HPDE6-E6E7 (cell line): ENCODE measurements around the gene TRPM2.

Experiments used
- DNase-seq: peaks from one replicate; pipeline ENCODE4 v3.0.0; 2011; ENCODE audit warnings: missing footprints; ENCODE audit errors: extremely low spot score

TRPM2 gene

DNA sequence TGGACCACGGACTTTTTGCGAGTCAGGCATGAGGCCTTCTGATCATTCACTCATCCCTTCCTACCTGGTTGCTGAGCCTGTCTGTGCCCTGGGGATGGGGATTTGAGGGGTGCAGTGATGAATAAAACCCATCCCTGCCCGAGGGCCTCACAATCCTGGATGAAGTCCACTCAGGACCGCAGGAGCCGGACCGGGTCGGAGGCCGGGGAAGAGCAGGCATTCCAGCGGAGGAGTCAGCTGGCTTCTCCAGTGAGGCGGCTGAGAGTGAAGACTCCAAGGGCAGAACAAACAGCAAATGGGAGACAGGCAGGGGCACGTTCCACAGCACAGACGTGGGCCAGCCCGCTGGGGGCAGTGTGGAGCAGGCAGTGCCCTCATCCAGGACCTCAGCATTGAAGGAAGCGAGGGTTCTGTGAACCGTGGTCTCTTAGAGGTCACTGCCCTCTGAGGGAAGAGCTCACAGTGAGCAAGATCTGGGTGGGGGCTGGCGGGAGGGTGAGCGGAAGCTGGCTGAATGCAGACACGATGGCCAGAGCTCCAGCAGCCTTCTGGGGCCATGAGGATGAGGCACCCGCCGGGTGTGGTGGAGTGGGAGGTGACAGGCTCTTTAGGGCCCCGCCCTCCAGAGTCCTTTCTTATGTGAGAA, 91.0 kb downstream of the TRPM2 start:
- DNase-seq: no peak

- no peak for DNase-seq
Measured at GRCh38 chr21:44445145-44445812, 91.9 kb downstream of the TRPM2 start.

DNA sequence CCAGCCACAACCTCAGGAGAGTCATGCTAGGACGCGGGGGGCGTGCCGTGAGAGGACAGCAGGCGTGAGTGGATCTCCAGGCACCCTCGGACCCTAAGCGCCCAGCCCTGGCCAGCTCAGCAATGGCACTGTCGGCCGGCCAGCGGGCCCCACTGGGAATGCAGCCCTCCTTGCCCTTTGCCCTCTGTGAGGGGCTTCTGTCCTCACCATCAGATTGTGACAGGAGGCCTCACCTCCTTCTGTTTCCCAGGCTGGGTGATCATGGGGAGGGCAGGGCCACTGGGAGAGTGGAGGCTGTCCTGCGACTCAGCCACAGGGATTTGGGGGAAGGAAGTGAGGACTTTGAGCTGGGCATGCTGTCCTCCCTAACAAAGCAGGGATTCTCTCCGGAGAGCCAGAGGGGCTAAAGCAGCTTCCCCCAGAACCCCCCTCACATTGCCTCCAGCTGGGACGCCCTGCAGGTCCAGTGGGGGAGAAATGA, 95.3 kb downstream of the TRPM2 start:
- no peak for DNase-seq

DNA sequence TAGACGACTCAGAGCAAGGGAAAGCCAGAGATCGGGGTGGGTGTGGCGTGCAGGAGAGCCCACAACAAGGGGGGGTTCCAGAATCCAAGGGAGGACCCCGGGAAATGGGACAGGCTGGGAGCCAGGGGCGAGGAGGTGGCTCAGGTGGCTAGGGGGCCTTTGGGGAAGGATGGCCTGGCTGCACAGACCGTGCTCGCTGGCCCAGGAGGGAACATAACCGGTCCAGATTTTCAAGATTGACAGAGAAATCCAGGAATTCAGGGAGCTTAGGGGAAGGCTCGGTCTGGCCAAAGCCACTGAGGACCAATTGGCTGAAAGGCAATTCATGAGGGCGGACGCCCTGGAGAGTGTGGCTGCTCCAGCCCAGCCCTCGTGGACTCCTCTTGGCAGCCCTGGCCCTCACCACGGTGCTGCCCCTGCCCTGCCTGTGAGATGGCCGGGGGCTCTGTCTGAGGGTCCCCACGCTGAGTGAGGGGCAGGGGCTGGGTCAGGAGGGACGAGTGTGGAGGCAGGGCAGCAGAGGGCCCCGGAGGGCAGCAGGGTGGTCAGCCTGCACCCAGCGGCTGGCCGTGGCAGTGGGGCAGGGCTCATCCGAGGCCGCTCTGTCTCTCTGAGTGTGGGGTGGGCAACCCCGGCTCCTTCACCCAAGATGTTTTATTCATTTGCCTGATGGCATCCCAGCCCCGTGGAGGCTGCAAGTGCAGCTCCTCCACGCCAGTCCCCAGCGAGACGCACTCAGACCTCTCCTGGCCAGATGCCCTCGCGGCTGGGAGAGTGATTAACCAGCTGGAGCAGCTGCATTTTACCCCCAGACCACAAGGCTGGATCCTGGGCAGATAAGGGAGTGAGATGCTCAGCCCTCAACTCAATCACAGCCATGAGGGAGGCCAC, 96.3 kb downstream of the TRPM2 start:
- no peak for DNase-seq

- DNase-seq: no peak
Measured at GRCh38 chr21:44450402-44450801, 97.0 kb downstream of the TRPM2 start.

DNA sequence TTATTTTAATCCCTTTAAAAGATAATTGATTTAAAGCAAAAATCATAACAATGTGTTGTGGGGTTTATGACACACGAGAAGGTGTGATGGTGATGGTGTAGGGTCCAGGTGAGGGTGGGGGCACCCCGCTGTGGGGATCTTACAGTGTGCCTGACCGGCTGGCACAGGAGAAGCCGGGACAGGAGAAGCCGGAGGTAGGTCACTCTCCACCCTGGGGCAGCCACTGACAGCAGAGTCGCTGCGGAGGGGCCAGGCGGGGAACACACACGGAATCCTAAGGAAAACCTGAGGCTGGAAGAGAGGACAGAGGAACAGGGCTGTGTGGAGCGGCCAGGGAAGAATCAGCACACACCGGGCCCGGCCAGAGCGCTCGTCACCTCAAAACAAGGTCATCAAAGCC, 97.6 kb downstream of the TRPM2 start:
- DNase-seq: no peak

DNA sequence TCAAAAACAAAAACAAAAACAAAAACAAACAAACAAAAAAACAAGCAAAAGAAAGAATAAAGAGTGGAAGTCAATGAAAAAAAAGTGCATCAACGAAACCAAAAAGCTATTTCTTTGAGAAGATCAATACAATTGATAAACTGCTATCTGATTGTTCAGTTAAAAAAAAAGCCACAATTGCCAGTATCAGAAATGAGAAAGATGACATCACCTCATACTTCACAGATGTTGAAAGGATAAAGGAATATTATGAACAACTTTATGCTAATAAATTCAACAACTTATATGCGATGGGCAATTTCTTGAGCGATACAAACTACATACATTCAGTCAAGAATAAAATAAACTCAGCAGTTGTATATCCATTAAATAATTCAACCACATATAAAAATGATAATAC, 99.7 kb downstream of the TRPM2 start:
- no peak for DNase-seq

DNA sequence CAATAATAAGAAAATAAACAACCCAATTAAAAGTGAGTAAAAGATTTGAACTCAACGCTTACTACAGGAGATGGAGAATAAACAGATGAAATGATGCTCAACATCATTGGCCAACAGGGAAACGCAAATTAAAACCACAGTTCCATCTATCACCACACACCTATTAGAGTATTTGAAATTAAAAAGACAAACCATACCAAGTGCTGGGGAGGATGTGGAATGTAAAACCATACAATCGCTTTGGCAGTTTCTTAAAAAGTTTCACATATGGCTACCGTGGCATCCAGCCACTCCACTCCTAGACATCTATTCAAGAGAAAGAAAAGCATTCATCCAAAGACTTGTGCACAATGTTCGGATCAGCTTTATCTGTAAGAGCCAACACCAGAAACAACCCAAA, 100.6 kb downstream of the TRPM2 start:
- DNase-seq: no peak

DNA sequence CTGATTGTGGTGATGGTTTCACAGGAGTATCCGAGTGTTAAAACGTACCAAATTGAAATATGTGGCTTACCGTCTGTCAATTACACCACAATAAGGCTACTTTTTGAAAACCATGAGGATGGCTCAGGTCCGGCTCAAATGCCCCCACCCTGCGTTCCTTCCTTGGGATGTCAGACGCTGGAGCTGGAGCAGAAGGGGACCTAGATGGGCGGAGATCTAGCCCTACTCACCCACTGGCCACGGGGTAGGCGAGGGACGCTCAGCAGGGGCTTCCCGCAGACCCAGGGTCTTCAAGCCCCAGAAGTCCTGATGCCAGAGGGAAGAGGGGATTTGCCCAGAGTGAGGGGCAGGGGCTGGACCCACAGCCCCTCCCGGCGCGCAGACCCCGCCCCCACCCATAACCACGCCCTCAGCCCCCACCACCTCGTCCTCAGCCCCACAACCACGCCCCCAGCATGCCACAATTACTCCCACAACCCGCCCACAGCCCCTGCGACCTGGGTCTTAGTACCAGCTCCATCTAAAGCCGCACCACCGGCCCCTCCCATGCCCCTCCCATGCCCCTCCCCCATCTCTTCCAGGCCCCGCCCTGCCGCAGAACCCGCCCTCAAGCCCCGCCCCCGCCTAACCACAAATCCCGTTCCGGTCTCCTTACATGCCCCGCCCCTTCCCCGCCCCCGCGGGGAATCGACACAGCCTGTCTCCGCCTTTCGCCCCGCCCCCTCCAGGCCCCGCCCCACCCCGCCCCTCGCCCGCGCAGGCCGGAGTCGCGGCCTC, 101.5 kb downstream of the TRPM2 start, which contains the start of gene LRRC3:
LRRC3 (plus strand) TSS at position 764 of the 777 bp plus-strand sequence. CDS start 1,135 bp downstream, outside the sequence.
- DNase-seq: no peak

GRCh38 chr21:44455524-44456213, 102.2 kb downstream of the TRPM2 start:
- DNase-seq: no peak

- DNase-seq: no peak
Measured at GRCh38 chr21:44456214-44456914, 102.9 kb downstream of the TRPM2 start.

DNA sequence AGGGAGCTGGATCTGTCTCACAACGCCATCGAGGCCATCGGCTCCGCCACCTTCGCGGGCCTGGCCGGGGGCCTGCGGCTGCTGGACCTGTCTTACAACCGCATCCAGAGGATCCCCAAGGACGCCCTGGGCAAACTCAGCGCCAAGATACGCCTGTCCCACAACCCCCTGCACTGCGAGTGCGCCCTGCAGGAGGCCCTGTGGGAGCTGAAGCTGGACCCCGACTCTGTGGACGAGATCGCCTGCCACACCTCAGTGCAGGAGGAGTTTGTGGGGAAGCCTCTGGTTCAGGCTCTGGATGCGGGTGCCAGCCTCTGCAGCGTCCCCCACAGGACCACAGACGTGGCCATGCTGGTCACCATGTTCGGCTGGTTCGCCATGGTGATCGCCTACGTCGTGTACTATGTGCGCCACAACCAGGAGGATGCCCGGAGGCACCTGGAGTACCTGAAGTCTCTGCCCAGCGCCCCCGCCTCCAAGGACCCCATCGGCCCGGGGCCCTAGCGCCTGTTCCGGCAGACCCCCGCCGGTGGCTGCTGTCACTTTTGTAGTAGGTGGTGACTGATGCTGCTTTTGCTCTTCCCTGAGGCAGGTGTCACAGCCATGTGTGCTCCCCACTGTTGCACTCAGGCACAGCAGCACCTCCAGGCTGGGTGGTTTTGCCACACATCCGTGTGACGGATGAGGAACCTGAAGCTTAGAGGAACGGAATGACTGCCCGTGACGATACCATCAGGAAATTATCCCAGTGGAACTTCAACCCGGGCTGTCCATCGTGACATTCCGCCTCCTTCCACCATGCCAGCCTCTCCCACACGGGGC, 103.7 kb downstream of the TRPM2 start:
- no peak for DNase-seq

DNA sequence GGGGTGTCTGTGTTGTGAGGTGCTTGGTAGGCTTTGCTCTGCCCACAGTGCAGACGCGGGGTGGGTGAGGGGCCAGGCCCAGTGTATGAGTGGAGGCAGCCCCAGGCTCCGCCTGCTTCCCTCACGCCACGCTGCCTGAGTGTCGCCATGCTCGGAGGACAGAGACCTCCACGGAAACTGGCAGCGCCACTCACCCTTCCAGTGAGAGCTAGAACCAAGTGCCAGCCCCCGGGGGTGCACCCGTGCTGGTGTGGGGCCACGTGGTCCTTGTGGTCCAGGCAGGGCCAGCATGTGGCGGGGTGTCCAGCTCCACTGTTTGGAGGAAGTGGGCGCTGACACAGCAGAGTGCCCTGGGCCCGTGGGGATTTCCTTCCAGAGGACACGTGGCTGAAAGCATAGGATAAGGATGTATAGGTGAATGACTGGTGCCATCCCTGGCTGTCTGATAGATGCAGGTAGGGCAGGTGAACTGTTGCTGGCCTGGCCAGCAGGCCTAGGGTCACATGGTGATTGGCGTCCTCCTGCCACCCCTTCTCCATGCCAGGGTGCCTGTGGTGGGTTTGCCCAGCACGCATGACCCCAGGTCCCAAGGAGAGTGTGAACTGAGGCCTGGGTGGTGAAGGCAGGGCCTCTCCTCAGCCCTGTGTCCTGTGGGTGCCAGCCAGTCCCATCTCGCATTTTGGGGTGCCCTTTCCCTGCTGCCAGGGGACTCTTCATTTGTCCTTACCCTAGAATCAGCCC, 105.7 kb downstream of the TRPM2 start:
- DNase-seq: no peak

DNA sequence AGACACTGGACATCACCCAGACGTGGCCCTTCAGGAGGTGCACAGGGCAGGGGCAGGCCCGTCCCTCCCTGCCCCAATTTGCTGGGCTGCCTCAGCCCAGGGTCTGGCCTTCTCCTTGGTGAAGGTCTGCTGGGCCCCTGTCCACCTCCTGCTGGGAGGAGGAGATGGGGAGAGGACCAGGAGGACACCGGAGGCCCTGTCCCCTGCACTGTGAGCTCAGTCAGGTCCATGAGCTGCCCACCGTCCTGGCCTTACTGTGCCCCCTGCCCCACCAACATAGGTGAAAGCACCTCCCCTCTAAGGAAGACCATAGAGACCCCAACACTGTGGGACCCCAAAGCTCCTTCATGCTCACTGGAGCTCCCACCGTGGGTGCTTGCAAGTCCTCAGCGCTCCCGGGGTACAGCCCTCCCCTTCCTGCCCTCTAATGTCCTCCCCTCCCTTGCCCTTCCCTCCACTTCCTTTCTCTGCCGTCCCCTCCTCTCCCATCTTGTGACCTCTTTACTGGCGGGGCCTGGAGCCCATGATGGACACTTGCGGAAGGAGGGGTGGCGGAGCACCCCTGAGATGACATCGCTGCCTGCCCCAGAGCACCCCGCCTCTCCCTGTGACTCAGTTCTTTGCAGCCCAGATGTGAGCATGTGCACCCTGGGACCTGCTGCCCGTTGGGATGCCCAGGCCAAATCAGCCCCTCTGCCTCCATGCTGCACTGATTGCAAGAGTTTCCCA, 106.5 kb downstream of the TRPM2 start:
- no peak for DNase-seq

DNA sequence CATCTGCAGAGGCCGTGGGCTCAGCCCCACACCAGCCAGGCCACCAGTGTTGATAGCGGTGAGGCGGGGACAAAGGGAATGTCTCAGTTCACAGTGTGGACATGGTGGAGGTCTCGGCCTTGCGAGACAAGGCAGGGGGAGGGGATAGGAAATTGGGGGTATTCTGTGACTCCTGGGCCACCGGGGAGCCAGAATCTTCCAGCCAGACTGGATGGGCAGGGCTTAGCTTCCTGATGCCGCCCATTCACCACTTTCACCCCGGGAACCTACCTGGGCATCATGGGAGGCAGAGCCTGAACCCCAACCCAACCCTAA, 107.0 kb downstream of the TRPM2 start:
- DNase-seq: no peak

- DNase-seq: no peak
Measured at GRCh38 chr21:44461005-44461404, 107.6 kb downstream of the TRPM2 start.

- no peak for DNase-seq
Measured at GRCh38 chr21:44461464-44462001, 108.1 kb downstream of the TRPM2 start.
